NCI-H1417 (cell line): ENCODE results near the gene THUMPD1.
"Not testable (repeated sequence)": the region's sequence is repeated elsewhere in the genome, so short reads cannot be mapped to it uniquely, and the experiment has no call there.

Experiments used
- DNase-seq, 3 experiments: peaks; one replicate each; lab custom pipeline; 2025; lab: John Stamatoyannopoulos, UW

The THUMPD1 gene

GRCh38 chr16:20695024-20695423 is 46.6 kb downstream of the THUMPD1 start:
- no peak for DNase-seq

- DNase-seq, result not testable (repeated sequence)
Observed at GRCh38 chr16:20694096-20694495, 47.5 kb downstream of the THUMPD1 start.

GRCh38 chr16:20689668-20690067 is 52.0 kb downstream of the THUMPD1 start:
- no peak for DNase-seq

- no peak for DNase-seq
Observed at GRCh38 chr16:20683812-20684211, 57.8 kb downstream of the THUMPD1 start.
